Kidney capillary endothelial cell (primary cell): Measurements from ENCODE around the gene EIF3C.
"Not testable (repeated sequence)": the region's sequence is repeated elsewhere in the genome, so short reads cannot be mapped to it uniquely, and the experiment has no call there.

ENCODE experiments used
- DNase-seq: peaks from one replicate; pipeline ENCODE4 v3.0.0-alpha.2; 2018; ENCODE audit warnings: low spot score

Gene EIF3C

DNA sequence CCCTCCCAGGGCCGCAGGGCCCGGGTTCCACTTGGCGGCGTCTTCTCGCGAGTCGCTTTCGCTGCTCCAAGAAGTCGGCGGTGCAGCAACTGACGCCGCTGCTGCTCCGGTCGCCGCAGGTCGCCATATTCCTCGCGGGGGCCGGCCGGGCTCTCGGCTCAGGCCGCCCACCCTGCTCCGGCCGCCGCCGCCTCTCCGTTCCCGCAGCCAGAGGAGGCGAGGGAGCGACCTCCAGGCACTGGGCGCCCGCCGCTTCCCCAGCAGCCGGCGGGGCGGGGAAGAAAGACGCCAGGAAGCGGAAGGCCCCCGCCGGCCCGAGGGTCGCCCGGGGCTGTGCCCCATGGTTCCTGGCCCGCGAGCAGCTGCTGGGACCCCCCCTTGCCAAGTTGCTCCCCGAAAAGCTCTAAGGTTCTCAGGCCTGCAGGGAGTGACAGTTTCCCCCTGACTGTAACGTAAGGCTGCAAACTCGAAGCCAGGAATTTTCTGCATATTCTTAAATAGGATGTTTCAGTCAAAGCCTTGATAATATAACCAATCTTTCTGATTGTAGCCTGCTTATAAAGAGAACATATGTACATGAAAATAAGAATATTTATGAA, 39.3 kb downstream of the EIF3C start:
- DNase-seq: not testable (repeated sequence)

DNA sequence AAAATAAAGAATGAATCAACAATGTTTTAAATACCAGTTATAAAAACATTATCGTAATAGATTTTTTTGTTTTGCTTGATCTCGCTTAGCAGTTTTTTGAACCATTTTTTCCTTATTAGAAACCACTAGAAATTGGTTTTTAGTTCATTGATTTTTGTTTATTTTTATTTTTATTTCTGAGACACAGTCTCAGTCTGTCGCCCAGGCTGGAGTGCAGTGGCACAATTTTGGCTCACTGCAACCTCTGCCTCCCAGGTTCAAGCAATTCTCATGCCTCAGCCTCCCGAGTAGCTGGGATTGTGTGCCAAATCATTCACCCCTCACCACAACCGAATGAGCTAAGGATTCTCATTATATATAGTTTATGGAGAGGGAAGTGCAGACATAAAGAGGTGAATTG, 40.2 kb downstream of the EIF3C start, which contains the start of gene NPIPB9:
Gene NPIPB9, plus strand, starts transcription at position 301 of the 400 bp plus-strand sequence.
- DNase-seq: not testable (repeated sequence)

DNA sequence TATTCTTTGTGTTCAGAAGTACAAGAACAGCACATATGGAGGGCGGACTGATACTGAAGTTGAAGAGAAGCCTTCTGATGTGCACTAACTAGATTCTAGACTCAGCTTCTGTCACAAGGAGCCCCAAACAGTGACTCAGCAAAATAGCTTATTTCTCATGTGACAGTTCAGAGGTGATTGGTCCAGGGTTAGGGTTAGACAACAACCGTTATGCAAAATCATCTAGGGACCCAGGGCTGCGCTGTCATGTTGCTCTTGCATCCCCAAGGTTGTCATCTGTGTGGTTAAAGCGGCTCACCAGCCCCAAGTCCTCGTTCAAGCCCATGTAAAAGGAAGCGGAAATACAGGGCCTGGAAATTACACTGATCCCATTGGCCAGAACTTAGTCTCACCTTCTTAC, 70.4 kb downstream of the EIF3C start:
- not testable (repeated sequence) for DNase-seq

DNA sequence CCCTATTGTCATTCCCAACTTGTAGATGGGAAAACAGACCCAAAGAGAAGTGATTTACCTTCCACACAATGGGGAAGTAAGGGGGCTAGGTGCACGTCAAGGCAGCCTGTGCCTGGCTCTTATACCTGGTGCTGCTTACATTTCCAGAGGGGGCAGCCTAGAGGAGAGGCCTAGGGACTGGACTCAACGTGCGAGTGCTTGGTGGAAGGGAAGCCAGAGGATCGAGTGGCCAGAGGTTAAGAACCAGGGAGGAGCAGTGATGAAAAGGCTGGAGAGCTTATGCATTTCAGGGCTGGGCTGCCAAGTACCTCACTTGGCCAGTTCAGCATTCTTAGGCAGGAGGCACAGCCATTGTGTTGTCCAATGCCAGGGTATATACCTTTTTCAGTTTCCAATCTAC, 71.1 kb downstream of the EIF3C start:
- not testable (repeated sequence) for DNase-seq
